IMR-90 (cell line): ENCODE data around the gene PAQR5.

Source experiments
- CEBPB ChIP-seq: IDR thresholded peaks from 2 replicates; pipeline ENCODE4 v1.6.1; 2012; ENCODE audit warnings: low read depth, low read length, improper control_type of control experiment
- FOS ChIP-seq: fragments of 150-350 bp; IDR thresholded peaks from 2 replicates; pipeline ENCODE4 v1.6.1; 2016; ENCODE audit warnings: low read depth, low read length
- POLR2A ChIP-seq: IDR thresholded peaks from 2 replicates; pipeline ENCODE4 v1.6.1; 2012; ENCODE audit warnings: mild to moderate bottlenecking, low read depth, low read length
- RAD21 ChIP-seq: IDR thresholded peaks from 2 replicates; pipeline ENCODE4 v1.6.1; 2012; ENCODE audit warnings: low read length, improper control_type of control experiment
- RFX5 ChIP-seq: IDR thresholded peaks from 2 replicates; pipeline ENCODE4 v1.8.0; 2012; ENCODE audit warnings: low read depth, mild to moderate bottlenecking, low read length, moderate library complexity
- TF ChIP-seq, protein P1 (sequence below): conservative IDR thresholded peaks from 2 replicates; pipeline ENCODE4 v1.5.1; 2012; ENCODE audit warnings: mild to moderate bottlenecking, low read depth, low read length, improper control_type of control experiment
- TF ChIP-seq, protein P2 (sequence below): fragments of 150-350 bp; IDR thresholded peaks from 2 replicates; pipeline ENCODE4 v1.6.1; 2017; ENCODE audit warnings: mild to moderate bottlenecking, antibody characterized with exemption, low read length, low read depth

DNA sequence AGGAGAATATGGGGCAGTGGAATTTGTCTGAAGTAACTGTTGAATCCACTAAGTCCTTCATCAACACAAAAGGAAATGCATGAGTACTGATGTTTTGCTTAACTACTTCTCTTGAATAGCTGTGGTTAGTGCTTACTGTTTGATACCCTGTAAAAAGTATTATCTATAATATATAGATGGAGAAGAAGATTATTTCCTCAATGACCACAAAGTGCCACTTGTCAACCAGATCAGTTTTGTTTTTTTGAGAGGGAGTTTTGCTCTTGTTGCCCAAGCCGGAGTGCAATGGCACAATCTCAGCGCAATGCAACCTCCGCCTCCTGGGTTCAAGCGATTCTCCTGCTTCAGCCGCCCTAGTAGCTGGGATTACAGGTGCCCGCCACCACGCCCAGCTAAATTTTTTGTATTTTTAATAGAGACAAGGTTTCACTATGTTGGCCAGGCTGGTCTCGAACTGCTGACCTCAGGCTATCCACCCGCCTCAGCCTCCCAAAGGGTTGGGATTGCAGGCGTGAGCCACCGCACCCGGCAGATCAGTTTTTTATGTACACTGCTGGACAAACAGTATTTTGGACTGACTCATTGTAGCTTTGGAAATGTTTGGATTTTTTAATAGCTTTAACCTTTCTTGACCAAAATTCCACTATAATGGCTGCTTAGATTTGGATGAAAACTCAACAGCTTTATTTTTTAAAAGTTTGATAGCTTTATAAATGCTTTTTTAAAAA is 152.4 kb downstream of the PAQR5 start:
- TF ChIP-seq POLR2A, result no peak
- TF ChIP-seq, protein P1, sequence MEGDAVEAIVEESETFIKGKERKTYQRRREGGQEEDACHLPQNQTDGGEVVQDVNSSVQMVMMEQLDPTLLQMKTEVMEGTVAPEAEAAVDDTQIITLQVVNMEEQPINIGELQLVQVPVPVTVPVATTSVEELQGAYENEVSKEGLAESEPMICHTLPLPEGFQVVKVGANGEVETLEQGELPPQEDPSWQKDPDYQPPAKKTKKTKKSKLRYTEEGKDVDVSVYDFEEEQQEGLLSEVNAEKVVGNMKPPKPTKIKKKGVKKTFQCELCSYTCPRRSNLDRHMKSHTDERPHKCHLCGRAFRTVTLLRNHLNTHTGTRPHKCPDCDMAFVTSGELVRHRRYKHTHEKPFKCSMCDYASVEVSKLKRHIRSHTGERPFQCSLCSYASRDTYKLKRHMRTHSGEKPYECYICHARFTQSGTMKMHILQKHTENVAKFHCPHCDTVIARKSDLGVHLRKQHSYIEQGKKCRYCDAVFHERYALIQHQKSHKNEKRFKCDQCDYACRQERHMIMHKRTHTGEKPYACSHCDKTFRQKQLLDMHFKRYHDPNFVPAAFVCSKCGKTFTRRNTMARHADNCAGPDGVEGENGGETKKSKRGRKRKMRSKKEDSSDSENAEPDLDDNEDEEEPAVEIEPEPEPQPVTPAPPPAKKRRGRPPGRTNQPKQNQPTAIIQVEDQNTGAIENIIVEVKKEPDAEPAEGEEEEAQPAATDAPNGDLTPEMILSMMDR, result no peak
- no peak for TF ChIP-seq RFX5
- TF ChIP-seq CEBPB, result no peak
- TF ChIP-seq, protein P2, sequence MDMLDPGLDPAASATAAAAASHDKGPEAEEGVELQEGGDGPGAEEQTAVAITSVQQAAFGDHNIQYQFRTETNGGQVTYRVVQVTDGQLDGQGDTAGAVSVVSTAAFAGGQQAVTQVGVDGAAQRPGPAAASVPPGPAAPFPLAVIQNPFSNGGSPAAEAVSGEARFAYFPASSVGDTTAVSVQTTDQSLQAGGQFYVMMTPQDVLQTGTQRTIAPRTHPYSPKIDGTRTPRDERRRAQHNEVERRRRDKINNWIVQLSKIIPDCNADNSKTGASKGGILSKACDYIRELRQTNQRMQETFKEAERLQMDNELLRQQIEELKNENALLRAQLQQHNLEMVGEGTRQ, result no peak
- no peak for TF ChIP-seq FOS
- no peak for TF ChIP-seq RAD21
